Bronchial epithelial cell (primary cell): ENCODE measurements around the gene STAB1. TPM values are rescaled to one million over a fixed set of nuclear protein-coding genes. Genes with fewer than 3 reads are reported as not detected.

Experiments used
- DNase-seq: peaks from one replicate; pipeline ENCODE4 v3.0.0-alpha.2; 2010; ENCODE audit warnings: low read depth
- FAIRE-seq: peaks from 2 replicates; lab custom pipeline; 2011; peaks lifted over from hg19 to GRCh38; lab: Jason Lieb, UNC
- H3K27me3 ChIP-seq: 2 replicates; pipeline ENCODE4 v1.5.1; 2011; ENCODE audit warnings: low read length; ENCODE audit not compliant: control insufficient read depth, insufficient read depth
- H3K36me3 ChIP-seq: 2 replicates; pipeline ENCODE4 v1.5.1; 2011; ENCODE audit warnings: low read length; ENCODE audit not compliant: control insufficient read depth, insufficient read depth
- H3K4me3 ChIP-seq: 2 replicates; pipeline ENCODE4 v1.5.1; 2011; ENCODE audit warnings: mild to moderate bottlenecking, low read depth, low read length, control low read depth
- total RNA-seq: library from RNA; depleted of rRNA; stranded (reverse); fragments of >200 nt; gene quantifications from 2 replicates; pipeline ENCODE4 v1.2.1, GENCODE V29; 2014
- TF ChIP-seq, protein P1 (sequence below): IDR thresholded peaks from 2 replicates; pipeline ENCODE4 v1.5.1; 2011; ENCODE audit warnings: mild to moderate bottlenecking, moderate library complexity, low read length, control low read depth, inconsistent platforms; ENCODE audit not compliant: insufficient read depth, severe bottlenecking

Gene STAB1
- total RNA-seq, 1 donor from 2014 or later: under 0.01 TPM

DNA sequence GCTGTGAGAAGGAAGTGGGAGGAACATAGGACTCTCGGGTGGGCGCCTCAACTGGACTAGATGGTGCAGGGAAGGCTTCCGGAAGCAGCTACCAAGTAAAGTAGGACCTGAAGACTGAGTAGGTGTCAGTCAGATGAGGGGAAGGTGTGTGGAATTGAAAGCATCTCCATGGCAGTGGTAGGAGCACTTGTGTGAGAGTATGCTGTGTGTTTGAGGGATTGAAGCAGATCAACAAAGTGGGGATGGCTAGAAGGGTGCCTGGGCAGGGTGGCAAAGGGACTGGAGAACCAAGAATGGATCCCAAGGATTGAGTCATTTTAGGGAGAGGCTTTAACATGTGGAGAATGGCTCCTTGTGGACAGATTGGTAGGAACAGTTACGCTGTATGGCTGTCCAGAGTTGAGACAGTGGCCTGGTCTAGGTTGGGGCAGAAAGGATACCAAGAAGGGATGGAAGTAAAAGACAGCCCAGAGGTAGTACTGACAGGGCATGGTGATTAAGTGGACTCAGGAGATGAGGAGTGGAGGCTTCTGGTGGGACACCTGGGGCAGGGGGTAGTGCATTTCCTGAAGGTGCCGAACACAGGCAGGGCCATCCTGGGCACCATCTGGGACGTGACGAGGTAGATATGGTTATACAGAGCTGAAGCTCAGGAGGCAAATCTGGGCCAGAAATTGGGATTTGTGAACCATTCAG, 42.7 kb downstream of the STAB1 start:
- peak overlapping the region; percentile 89 for H3K4me3 ChIP-seq
- H3K36me3 ChIP-seq: peaks cover 5% of the 10 kb centered on the region
- DNase-seq (no peak), FAIRE-seq (no peak)
- TF ChIP-seq, protein P1, sequence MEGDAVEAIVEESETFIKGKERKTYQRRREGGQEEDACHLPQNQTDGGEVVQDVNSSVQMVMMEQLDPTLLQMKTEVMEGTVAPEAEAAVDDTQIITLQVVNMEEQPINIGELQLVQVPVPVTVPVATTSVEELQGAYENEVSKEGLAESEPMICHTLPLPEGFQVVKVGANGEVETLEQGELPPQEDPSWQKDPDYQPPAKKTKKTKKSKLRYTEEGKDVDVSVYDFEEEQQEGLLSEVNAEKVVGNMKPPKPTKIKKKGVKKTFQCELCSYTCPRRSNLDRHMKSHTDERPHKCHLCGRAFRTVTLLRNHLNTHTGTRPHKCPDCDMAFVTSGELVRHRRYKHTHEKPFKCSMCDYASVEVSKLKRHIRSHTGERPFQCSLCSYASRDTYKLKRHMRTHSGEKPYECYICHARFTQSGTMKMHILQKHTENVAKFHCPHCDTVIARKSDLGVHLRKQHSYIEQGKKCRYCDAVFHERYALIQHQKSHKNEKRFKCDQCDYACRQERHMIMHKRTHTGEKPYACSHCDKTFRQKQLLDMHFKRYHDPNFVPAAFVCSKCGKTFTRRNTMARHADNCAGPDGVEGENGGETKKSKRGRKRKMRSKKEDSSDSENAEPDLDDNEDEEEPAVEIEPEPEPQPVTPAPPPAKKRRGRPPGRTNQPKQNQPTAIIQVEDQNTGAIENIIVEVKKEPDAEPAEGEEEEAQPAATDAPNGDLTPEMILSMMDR: no peak
- H3K27me3 ChIP-seq: no peaks in the 10 kb centered on the region

DNA sequence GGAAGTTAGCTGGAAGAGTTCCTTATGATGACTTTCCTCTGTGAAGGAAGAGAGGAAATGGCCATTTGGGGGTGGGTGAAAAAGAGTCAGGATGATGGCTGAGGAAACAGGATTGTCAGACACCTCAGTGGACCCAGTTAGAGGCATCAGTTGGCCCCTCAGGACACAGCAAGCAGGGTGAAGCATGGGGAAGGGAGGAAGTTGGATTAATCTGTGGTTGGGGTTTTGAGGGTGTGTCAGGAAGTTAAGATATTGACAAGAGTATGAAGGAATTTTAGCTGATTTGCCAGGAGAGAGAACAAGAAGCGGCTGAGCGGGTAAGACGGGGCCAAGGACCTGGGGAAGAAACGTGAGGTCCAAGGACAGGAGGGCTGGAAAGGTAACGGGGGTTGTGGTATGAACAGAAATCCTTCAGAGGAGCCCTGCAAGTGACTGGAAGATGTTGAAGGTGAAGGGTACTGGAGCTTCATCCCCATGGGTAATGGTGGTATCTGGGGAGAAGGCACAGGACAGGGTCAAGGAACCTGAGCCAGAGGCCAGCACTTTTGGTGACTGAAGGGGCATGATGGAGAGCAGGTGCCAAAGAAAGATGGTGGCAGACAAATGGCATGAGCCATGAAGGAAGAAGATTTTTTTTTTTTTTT, 44.0 kb downstream of the STAB1 start:
- no peak for FAIRE-seq
- TF ChIP-seq, protein P1: no peak
- no peaks in the 10 kb centered on the region for H3K27me3 ChIP-seq
- no peak for DNase-seq
- H3K4me3 ChIP-seq: no peak overlapping the region
- H3K36me3 ChIP-seq: peaks cover 5% of the 10 kb centered on the region

DNA sequence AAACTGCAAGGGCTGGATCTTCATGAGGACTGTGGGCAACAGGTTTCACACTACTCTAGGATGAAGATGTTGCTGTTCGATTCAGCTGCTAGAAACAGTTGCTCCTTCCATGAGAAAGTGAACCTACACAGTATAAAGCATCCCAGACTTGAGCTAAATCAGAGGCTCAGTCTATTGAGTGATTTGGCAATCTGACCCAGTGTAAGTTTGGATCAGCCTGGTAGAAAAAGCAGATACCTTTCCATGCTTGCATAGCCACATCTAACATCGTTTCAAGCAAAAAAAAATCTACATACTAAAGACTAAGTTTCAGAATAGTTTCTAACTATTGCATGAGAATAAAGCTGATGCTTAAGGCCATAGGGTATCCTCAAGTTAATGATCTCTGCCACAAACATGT, 45.9 kb downstream of the STAB1 start:
- no peaks in the 10 kb centered on the region for H3K27me3 ChIP-seq
- no peak for FAIRE-seq
- H3K4me3 ChIP-seq: no peak overlapping the region
- H3K36me3 ChIP-seq: peaks cover 6% of the 10 kb centered on the region
- no peak for DNase-seq
- TF ChIP-seq, protein P1: no peak

DNA sequence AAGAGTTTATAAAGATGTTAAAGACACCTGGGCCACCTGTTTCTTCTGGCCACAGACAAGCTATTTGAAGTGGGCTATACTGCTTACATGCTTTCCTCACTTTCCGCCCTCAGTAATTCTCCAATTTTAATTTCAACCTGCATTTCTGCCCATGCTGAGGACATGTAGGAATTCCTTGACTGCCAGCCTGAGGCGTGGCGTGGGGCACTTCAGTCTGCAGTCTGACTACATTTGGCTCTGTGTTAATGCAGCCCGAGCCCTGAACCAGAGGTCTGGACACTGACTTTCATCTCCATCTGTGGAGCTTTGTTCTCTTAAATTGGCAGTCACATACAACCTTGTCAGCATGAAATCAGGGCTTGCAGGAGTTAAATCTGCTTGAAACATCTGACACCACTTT, 49.8 kb downstream of the STAB1 start:
- no peak overlapping the region for H3K4me3 ChIP-seq
- no peaks in the 10 kb centered on the region for H3K27me3 ChIP-seq
- TF ChIP-seq, protein P1: no peak
- DNase-seq: no peak
- FAIRE-seq: no peak
- H3K36me3 ChIP-seq: peaks cover 9% of the 10 kb centered on the region

DNA sequence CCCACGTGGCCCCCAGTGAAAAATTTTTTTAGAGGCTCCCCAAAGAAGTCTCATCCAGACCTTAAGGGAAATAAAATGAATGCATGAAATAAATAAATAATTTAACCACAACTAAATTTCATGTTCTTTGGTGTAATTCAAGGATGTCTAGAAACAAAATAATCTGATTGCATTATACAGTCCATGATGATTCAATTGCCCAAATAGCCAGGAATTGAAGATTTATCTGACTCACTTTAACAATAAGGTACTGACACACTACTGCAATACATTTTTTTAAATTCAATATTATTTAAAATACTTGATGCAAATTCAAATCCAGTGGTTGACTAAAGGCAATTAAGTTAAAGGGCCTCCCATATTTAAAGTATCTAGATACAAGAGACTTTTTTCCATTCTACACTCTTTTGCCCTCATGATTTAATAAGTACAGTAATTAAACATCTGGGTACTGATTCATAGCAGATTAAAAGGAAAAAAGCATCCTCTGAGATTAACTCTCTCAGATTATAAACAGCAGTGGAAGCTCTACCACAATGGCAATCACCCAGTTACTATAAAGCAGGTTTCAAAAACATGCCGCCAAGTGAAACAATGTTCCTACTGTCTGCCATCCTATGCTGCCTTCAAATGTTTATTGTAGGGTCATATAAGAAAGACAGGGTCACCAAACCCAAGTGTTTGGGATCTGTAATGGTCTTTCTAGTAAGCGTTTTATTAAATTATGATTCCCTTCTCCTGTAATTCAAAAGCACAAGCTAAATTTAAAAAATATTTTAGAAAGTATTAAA, 51.2 kb downstream of the STAB1 start:
- H3K27me3 ChIP-seq: no peaks in the 10 kb centered on the region
- no peak overlapping the region for H3K4me3 ChIP-seq
- FAIRE-seq (no peak), DNase-seq (no peak)
- peaks cover 9% of the 10 kb centered on the region for H3K36me3 ChIP-seq
- TF ChIP-seq, protein P1: no peak
